ENCODE measurements around the gene LIPH.

- TF ChIP-seq POLR2A (IDR thresholded peaks at IDR 0.05) (peak; percentile 86 to 93), CTCF (IDR thresholded peaks at IDR 0.05) (no peak)
Measured at GRCh38 chr3:185585859-185586685, 33.7 kb upstream of the LIPH start, which contains the start of gene SENP2.
